ENCODE results near the gene DCAF7. TPM values are rescaled to one million over a fixed set of nuclear protein-coding genes. Genes with fewer than 3 reads are reported as not detected.

Gene DCAF7
- total and polyA plus RNA-seq, 2 of the 4 experiments (the other 2 are of a cell fraction), result 40.9 to 52.8 TPM

GRCh38 chr17:63506627-63507026, 43.6 kb upstream of the DCAF7 start:
- CTCF ChIA-PET, result no interaction called here

More at GRCh38 chr17:63506627-63507026, 43.6 kb upstream of the DCAF7 start:
- H3K4me1 ChIP-seq (ENCODE audit: control insufficient read depth, insufficient read depth, low read length), result no peaks in the 10 kb centered on the region
- no peaks in the 10 kb centered on the region for H3K36me3 ChIP-seq (ENCODE audit: control insufficient read depth, insufficient read depth, low read length)
- no peak overlapping the region for H2BK5ac ChIP-seq (ENCODE audit: low read depth, low read length, poor library complexity, severe bottlenecking)
- POLR2A ChIA-PET (ENCODE audit: unreplicated experiment), result no interaction called here
- H3K27ac ChIP-seq (ENCODE audit: insufficient read depth, low read length), result no peak overlapping the region
- ATAC-seq (ENCODE audit: low read depth), result no peak
- TF ChIP-seq POLR2A (IDR thresholded peaks at IDR 0.05; ENCODE audit: low read depth, low read length) (no peak), RAD21 (IDR thresholded peaks at IDR 0.05; ENCODE audit: low read length) (no peak), CEBPB (IDR thresholded peaks at IDR 0.05; ENCODE audit: low read depth, low read length) (no peak), RFX5 (IDR thresholded peaks at IDR 0.05; ENCODE audit: low read depth, low read length) (no peak), MXI1 (IDR thresholded peaks at IDR 0.05; ENCODE audit: borderline replicate concordance, low read depth, low read length) (no peak), SMC3 (IDR thresholded peaks at IDR 0.05; ENCODE audit: low read depth, low read length) (no peak), MAZ (IDR thresholded peaks at IDR 0.05; ENCODE audit: borderline replicate concordance, low read depth, low read length) (no peak), BHLHE40 (IDR thresholded peaks at IDR 0.05; ENCODE audit: low read depth, low read length) (no peak), MAFK (IDR thresholded peaks at IDR 0.05; ENCODE audit: low read depth, low read length) (no peak), CHD1 (IDR thresholded peaks at IDR 0.05; ENCODE audit: low read depth, low read length) (no peak), RCOR1 (IDR thresholded peaks at IDR 0.05; ENCODE audit: insufficient replicate concordance, low read length) (no peak), ELK1 (IDR thresholded peaks at IDR 0.05; ENCODE audit: borderline replicate concordance, low read depth, low read length) (no peak), NFE2L2 (IDR thresholded peaks at IDR 0.05; ENCODE audit: low read depth, low read length) (no peak), FOS (IDR thresholded peaks at IDR 0.05; ENCODE audit: low read depth, low read length) (no peak)
- TF ChIP-seq, protein P1, sequence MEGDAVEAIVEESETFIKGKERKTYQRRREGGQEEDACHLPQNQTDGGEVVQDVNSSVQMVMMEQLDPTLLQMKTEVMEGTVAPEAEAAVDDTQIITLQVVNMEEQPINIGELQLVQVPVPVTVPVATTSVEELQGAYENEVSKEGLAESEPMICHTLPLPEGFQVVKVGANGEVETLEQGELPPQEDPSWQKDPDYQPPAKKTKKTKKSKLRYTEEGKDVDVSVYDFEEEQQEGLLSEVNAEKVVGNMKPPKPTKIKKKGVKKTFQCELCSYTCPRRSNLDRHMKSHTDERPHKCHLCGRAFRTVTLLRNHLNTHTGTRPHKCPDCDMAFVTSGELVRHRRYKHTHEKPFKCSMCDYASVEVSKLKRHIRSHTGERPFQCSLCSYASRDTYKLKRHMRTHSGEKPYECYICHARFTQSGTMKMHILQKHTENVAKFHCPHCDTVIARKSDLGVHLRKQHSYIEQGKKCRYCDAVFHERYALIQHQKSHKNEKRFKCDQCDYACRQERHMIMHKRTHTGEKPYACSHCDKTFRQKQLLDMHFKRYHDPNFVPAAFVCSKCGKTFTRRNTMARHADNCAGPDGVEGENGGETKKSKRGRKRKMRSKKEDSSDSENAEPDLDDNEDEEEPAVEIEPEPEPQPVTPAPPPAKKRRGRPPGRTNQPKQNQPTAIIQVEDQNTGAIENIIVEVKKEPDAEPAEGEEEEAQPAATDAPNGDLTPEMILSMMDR (conservative IDR thresholded peaks at IDR 0.05; ENCODE audit: low read depth, low read length), result no peak
- TF ChIP-seq, protein P2, sequence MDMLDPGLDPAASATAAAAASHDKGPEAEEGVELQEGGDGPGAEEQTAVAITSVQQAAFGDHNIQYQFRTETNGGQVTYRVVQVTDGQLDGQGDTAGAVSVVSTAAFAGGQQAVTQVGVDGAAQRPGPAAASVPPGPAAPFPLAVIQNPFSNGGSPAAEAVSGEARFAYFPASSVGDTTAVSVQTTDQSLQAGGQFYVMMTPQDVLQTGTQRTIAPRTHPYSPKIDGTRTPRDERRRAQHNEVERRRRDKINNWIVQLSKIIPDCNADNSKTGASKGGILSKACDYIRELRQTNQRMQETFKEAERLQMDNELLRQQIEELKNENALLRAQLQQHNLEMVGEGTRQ (IDR thresholded peaks at IDR 0.05; ENCODE audit: low read depth, low read length), result no peak
- H3K79me1 ChIP-seq (ENCODE audit: low read depth in 1 of 2, low read length in 2 of 2), result no peaks in the 10 kb centered on the region
- no peaks in the 10 kb centered on the region for H4K20me1 ChIP-seq (ENCODE audit: insufficient read depth, low read length)
- intact Hi-C loops (cut with micrococcal nuclease) (no loop called here), dilution Hi-C loops (cut with HindIII; ENCODE audit: low sequenced_read_pairs, unreplicated experiment) (no loop called here), in situ Hi-C loops (cut with MboI; ENCODE audit: low sequenced_read_pairs) (no loop called here)
- H2BK15ac ChIP-seq (ENCODE audit: low read depth, low read length), result no peak overlapping the region
- no peak overlapping the region for H3K4me2 ChIP-seq (ENCODE audit: low read depth, low read length)
- no peak overlapping the region for H3K56ac ChIP-seq (ENCODE audit: extremely low read depth, insufficient read depth, low read length)
- no peak overlapping the region for H2BK120ac ChIP-seq (ENCODE audit: low read depth, low read length)
- no peak overlapping the region for H2BK20ac ChIP-seq (ENCODE audit: low read depth, low read length)
- WGBS, 2 experiments (ENCODE audit: extremely low coverage in 2 of 2, insufficient read length in 1 of 2), result 83% methylated on average over 1 of the region's 3 CpGs; no CpG with 5 or more reads in 1 of the 2 experiments
- no peak overlapping the region for H3K18ac ChIP-seq (ENCODE audit: low read depth, low read length)
- H3K9me1 ChIP-seq (ENCODE audit: insufficient read depth, low read length), result no peaks in the 10 kb centered on the region
- no peak overlapping the region for H2AFZ ChIP-seq (replicated peaks; ENCODE audit: low read length, poor library complexity)
- peaks cover 28% of the 10 kb centered on the region; the same call in 1 of the 2 replicates for H3K27me3 ChIP-seq (ENCODE audit: control insufficient read depth, insufficient read depth, low read length)
- no peak overlapping the region for H4K5ac ChIP-seq (ENCODE audit: low read depth, low read length)
- no TSS peak for BruUV-seq (replicated peaks)
- no peak overlapping the region for H4K8ac ChIP-seq (ENCODE audit: low read depth in 2 of 2, low read length in 2 of 2)
- H4K91ac ChIP-seq (ENCODE audit: insufficient read depth, low read depth, low read length), result no peak overlapping the region
- DNase-seq, result no peak
- no peak overlapping the region for H2AK9ac ChIP-seq (replicated peaks; ENCODE audit: low read depth, low read length, poor library complexity)
- H2AK5ac ChIP-seq (ENCODE audit: low read depth, low read length), result no peak overlapping the region
- H3K4me3 ChIP-seq (ENCODE audit: insufficient read depth, low read depth, low read length), result no peak overlapping the region
- no peak overlapping the region for H3K14ac ChIP-seq (replicated peaks; ENCODE audit: low read depth, low read length)
- H3K23ac ChIP-seq (ENCODE audit: low read depth, low read length), result no peak overlapping the region
- no peak overlapping the region for H3K9ac ChIP-seq (ENCODE audit: low read depth, low read length)
- H3K4ac ChIP-seq (ENCODE audit: low read depth, low read length), result no peak overlapping the region
- H3K9me3 ChIP-seq (ENCODE audit: control insufficient read depth, insufficient read depth, low read length), result peaks cover 5% of the 10 kb centered on the region; the same call in 1 of the 2 replicates

All from IMR-90 (cell line).